Measurements from ENCODE around the gene RAE1.

Gene RAE1

DNA sequence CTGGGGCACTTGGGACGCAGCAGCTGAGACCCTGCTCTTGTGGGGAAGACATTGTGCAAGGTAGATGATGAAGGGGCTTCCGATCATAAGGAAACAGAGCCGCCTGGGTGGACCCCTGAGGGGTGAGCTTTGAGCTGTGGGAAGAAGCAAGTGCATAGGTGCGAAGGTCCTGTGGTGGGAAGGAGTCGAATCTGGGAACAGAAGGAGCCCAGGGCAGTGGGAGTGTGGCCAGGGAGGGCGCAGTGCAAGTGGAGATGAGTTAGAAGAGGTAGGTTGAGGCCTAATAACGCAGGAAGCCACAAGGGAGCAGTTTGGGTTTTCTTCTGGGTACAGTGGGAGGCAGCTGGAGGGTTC, 50.5 kb downstream of the RAE1 start:
- DNase-seq, result no peak

GRCh38 chr20:57402206-57403125, 51.4 kb downstream of the RAE1 start:
- no peak for DNase-seq

DNA sequence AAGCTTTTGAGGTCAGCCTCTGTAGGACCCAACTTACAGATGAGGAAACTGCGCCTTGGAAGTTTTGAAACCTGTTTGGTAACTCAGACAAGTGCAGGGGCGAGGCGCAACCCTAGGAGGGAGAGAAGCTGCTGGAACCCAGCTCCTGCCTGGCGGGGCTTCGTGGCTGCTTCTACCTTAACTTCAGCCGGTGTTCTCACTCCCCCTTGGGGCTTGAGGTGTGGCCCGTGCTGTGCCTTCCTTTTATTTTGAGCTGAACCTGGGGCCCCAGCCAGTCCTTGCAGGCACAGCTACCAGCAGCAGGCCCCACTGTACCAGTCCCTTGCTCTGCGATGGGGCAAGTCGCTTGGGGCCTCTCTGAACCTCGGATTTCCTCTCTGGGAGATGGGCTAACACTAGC, 52.2 kb downstream of the RAE1 start:
- no peak for DNase-seq

- no peak for DNase-seq
Measured at GRCh38 chr20:57404006-57404405, 53.0 kb downstream of the RAE1 start.

DNA sequence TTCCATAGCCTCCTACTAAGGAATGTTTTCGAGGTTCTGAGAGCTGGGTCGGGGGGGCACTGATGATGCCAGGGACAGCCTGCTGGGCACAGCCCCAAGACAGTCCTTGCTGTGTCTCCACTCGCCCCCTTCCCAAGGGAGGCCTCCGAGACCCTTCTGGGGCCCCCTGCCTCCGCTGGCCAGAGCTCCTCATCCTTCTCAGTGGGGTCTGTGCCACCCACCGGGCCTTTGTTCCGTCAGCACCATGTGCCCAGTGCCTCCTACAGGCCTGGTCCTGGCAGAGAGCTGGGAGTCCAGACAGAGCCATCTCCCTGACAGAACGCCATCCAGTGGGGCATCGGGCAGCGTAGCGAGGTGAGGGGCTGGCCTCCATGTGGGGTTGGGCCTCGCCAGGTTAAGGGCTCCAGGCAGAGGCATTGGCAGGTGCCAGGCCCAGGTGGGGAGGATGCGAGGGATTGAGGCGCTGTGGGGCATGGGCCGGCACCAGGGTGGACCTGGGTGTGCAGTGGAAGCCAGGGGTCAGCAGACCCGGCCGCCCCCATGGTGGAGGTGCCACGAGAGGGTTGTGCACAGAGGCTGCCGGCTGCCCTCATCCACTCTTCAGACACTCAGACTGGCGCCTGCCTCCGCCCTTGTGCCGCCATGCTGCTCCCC, 53.5 kb downstream of the RAE1 start:
- no peak for DNase-seq

DNA sequence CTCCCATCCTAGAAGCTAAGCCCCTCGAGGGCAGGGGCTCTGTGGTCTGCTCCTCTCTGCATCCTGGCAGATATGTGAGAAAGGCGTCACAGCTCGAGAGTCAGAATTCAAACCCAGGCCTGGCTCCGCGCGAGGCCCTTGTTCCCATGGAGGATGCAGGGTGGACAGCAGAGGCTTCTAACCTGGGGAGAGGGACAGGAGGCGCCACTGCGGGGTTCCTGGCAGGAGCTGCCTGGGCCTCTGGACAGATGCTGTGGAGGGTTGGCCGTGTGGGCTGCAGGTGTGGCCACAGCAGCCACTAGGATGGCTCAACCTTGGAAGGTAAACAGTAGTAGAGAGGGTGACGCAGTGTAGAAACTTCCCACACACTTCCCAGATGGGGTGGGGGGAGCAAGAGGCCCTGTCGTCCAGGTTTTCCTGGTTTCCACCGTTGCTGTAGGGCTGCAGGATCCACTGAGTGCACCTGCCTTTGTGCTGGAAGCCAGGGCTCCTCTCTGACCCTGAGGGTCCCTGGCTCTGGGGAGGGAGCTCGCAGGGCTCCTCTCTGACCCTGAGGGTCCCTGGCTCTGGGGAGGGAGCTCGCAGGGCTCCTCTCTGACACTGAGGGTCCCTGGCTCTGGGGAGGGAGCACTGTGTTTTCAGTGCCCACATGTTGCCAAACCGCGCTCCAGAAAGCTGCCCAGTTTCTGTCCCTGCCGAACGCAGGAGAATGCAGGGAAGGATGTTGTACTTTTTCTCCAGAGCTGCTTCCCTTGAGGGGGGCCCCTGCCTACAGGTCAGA, 54.4 kb downstream of the RAE1 start:
- no peak for DNase-seq

GRCh38 chr20:57407541-57407956, 56.5 kb downstream of the RAE1 start:
- no peak for DNase-seq

GRCh38 chr20:57408131-57408530, 57.1 kb downstream of the RAE1 start:
- no peak for DNase-seq

GRCh38 chr20:57408536-57409233, 57.6 kb downstream of the RAE1 start:
- no peak for DNase-seq

DNA sequence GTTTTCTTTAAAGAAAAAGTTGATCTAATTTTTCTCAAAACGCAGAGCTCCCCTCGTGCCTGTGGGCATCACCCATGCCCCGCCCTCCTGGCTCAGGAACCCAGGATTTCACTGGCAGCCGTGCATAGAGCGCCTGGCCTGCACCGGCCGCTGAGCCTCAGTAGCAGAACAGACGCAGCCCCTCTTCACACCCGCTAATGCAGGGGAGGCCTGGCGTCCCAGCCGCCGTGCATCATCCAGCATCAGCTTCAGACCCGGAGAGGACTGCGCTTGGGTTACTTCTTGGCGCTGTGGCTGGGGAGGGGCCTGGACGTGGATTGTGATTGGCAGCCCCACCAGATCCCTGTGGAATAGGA, 58.2 kb downstream of the RAE1 start:
- no peak for DNase-seq

DNA sequence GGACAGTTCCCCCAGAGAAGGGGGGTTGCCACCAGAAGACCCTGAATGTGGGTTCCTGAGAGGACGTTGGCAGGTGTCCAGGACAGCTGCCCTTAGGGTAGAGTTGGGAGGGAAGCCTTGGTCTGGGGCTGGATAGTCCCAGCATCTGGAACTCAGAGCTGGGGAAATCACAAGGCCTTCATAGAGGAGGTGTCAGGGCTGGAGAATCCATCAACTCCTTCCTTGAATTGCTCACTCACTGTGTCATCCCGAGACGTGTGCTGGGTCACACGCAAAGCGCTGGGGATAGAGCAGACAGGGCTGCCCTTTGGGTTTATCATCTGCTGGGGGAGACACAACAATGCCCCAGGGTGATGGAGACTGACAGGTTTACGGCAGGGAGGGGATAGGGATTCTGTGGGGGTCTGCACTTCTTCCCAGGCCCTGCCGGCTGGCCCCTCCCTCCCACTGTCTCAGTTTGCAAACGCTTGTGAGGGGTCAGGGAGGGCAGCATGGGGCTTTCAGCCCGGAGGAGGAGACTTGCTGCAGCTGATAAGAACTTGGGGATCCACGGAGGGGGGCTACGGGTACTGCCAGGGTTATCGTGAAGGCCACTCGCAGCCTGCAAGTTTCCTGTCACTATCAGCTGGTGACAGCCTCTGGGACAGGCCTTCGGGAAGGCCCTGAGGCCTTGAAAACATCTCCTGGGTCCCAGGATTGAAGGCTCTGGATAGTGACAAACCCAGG, 58.8 kb downstream of the RAE1 start:
- DNase-seq, result no peak

DNA sequence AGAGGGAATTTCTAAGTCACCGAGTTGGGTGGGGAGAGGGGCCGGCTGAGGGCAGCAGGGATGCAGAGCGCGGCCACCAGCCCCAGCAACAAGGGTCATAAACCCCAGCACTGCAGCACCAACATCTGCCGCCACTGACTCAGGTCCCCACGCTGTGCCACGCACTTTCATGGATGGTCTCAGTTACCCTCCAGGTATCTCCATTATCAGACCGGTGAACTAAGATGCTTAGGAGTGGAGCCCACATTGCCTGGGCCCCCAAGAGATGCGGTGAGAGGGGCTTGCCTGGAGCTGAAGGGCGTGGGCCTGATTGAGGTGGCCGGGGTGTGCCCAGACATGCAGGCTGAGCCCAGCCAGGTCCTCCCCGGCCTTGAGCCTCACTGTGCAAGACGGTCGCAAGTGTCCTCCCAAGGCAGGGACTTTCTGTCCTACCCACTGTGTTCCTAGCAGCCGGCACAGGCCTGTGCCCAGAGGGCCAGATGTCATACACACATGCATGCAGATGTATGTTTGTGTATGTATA, 59.4 kb downstream of the RAE1 start:
- DNase-seq, result no peak

DNA sequence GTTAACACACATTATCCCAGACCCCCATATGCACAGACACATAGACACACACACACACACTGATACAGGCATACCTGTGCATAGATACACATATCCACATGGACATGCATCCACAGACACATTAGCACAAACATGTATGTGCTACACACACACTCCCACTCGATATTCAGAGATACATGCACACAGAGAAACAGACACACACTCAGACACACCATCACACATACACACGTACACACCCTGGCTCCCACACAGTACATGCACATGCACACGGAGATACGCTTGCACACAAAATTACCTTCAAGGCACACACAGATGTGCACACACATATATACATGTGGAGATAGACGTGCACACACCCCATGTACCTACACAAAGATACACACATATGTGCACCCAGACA, 59.9 kb downstream of the RAE1 start:
- DNase-seq, result no peak

- DNase-seq, result no peak
Measured at GRCh38 chr20:57411406-57412283, 60.6 kb downstream of the RAE1 start.

DNA sequence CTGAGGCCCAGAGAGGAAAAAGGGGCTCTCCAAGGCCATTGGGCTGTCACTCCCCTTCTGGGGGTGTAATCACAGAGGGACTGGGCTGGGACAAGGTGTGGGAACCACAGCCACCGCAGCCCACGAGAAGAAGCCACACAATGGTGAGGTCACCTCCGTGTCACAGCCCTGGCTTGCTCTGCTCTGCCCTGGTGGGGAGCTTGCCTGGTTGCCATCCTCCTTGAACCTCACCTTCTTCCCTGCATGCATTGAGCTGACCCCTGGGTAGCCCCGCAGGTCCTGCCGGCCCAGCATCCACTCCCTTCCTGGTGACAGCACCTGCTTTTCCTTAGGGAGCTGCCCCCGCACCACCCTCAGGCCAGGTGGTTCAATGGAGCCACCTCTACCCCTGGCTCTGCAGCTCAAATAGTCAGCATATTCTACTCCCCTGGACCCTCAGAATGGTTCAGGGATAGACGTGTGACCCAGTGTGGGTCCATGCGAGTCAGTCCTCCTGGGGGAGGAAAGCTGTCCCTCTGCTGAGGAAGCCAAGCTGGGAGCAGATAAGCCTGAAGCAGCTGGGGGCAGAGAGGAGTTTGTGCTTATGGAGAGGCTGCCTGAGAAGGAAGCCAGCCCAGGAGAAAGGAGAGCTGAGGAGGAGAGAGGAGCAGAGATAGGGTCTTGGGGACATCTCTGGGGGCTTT, 61.4 kb downstream of the RAE1 start:
- no peak for DNase-seq

- DNase-seq, result no peak
Measured at GRCh38 chr20:57413986-57414385, 62.9 kb downstream of the RAE1 start.

- DNase-seq, result no peak
Measured at GRCh38 chr20:57414867-57415592, 64.0 kb downstream of the RAE1 start.

DNA sequence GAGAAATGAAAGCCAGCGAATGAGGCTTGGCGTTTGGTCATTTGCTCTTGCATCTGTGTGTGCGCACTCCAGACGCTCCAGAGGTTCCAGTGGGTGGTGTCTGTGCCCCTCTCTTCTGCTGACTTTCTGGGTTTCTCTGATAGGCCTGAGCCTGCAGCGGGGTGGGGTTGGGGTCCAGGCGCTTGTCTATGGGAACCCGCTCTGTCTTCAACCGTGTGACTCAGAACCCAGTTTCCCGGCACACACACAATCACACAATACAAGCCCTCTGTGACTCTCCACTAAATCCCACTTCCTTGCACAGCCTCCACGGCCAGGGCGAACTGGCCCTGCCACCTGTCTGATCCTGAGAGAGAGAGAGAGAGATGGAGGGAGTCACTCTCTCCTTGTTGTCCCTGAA, 64.7 kb downstream of the RAE1 start:
- DNase-seq, result no peak

- no peak for DNase-seq
Measured at GRCh38 chr20:57416296-57417022, 65.4 kb downstream of the RAE1 start.
